KOPT-K1 (cell line): Measurements from ENCODE around the gene ATP1B3.
"Not testable (repeated sequence)": the region's sequence is repeated elsewhere in the genome, so short reads cannot be mapped to it uniquely, and the experiment has no call there.

ENCODE experiments used
- H3K27ac ChIP-seq: fragments of 200-600 bp; sonication (generic); 2 replicates; pipeline ENCODE4 v1.5.1; 2016; ENCODE audit warnings: antibody characterized with exemption, mild to moderate bottlenecking, low read depth, low read length; ENCODE audit not compliant: poor library complexity, severe bottlenecking
- H3K36me3 ChIP-seq: fragments of 200-600 bp; sonication (generic); 2 replicates; pipeline ENCODE4 v1.5.1; 2017; ENCODE audit warnings: antibody characterized with exemption, mild to moderate bottlenecking, low read length, moderate library complexity; ENCODE audit not compliant: insufficient read depth
- H3K9me3 ChIP-seq: fragments of 200-600 bp; sonication (generic); 2 replicates; pipeline ENCODE4 v1.5.1; 2017; ENCODE audit warnings: antibody characterized with exemption, low read length, mild to moderate bottlenecking; ENCODE audit not compliant: insufficient read depth, poor library complexity, severe bottlenecking

ATP1B3 gene

DNA sequence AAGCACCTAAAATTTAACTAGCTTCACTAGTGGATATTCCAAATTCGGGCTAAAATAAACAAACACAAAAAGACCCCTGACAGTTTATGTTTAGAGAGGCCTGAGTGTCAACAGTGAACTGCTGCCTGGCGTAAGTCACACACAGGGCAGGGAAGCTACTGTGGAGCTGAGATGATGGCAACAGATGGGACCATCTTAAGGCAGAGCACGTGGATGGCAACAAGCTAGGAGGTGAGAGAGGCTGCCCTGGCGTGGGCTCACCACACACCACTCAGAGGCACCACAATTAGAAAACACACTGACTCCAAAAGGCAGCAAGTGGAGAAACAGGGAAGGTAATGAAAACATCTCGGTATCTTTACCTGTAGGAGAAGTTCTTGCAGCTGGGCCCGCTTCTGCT, 93.3 kb downstream of the ATP1B3 start:
- Histone ChIP-seq H3K9me3 (no peaks in the 10 kb centered on the region), H3K27ac (no peak overlapping the region), H3K36me3 (peaks cover 89% of the 10 kb centered on the region)

DNA sequence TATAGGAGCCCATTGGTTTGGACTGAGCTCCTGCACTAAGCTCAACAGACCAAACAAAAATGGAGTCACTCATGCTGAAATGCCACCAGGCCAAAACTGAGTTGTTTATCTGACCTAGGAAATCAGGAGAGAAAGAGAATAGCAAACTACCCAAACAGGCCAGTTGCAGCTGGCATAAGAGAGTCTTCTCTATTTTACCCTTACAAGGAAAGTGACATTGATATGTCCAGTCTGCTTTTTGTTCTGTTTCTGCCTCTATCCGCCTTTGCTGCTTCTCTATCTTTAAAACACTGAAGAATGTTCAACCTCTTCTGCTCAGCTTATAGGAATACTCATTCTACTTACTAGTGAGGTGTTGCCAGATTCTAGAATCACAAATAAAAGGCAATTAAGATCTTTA, 95.1 kb downstream of the ATP1B3 start:
- H3K9me3 ChIP-seq, result no peaks in the 10 kb centered on the region
- no peak overlapping the region for H3K27ac ChIP-seq
- peaks cover 89% of the 10 kb centered on the region for H3K36me3 ChIP-seq

DNA sequence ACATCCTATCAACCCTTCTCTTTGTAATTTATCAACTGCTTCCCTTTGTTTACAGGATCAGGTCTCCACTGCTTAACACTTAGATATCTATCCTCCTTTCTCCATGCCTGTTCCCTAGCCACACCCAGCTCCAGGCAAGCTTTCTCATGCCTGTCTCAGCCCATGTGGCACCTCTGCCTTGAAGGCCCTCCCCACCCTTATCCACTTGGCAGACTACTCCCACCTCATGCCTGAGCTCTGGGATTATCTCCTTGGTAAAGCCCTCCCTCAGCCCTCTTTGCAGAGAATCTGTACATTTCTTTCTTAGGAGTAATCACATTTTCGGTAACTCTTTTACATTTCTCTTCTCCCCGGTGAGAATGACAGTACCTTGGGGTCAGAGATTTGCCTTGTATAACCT, 96.0 kb downstream of the ATP1B3 start:
- H3K9me3 ChIP-seq, result no peaks in the 10 kb centered on the region
- H3K36me3 ChIP-seq, result peaks cover 88% of the 10 kb centered on the region
- no peak overlapping the region for H3K27ac ChIP-seq

DNA sequence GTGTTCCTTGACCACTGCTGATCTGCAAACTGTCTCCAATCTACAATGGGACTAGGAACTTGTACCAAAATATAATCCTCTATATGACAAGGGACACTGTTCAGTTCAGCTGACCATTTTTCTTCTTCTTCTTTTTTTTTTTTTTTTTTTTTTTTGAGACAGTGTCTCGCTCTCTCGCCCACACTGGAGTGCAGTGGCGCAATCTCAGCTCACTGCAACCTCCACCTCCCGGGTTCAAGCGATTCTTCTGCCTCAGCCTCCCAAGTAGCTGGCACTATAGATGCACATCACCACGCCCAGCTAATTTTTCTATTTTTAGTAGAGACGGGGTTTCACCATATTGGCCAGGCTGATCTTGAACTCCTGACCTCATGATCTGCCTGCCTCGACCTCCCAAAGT, 98.3 kb downstream of the ATP1B3 start:
- H3K9me3 ChIP-seq, H3K27ac ChIP-seq: not testable (repeated sequence)
- H3K36me3 ChIP-seq, result peaks cover 98% of the 10 kb centered on the region
